H1 (cell line): ENCODE data around the gene PTCSC3. TPM values are rescaled to one million over a fixed set of nuclear protein-coding genes. Genes with fewer than 3 reads are reported as not detected.
"Not testable (repeated sequence)": the region's sequence is repeated elsewhere in the genome, so short reads cannot be mapped to it uniquely, and the experiment has no call there.

Experiments used
- CTCF ChIA-PET: fragments of 300-600 bp; sonication (Branson Sonifier 250); formaldehyde crosslinking; loops from one replicate; lab custom pipeline; 2021; ENCODE audit not compliant: partially characterized antibody; lab: Charles Lee
- POLR2A ChIA-PET: fragments of 300-600 bp; sonication (Branson Sonifier 250); formaldehyde crosslinking; loops from one replicate; lab custom pipeline; 2021; ENCODE audit warnings: inconsistent platforms; ENCODE audit not compliant: partially characterized antibody; lab: Charles Lee
- DNase-seq, 2 experiments: peaks; one replicate each; pipeline versions ENCODE4 v3.0.0 to v3.0.0-alpha.2; 2010 to 2022; ENCODE audit warnings: low spot score in 2 of 2, low read depth in 1 of 2, mixed read lengths in 1 of 2
- FAIRE-seq: peaks from 2 replicates; lab custom pipeline; 2011; peaks lifted over from hg19 to GRCh38; lab: Jason Lieb, UNC
- H2AFZ ChIP-seq: 2 replicates; pipeline ENCODE4 v1.8.1; 2012; ENCODE audit warnings: low read length, inconsistent platforms
- H2AK5ac ChIP-seq: 2 replicates; pipeline ENCODE4 v1.6.1; 2013; ENCODE audit warnings: low read depth, low read length
- H2BK120ac ChIP-seq: replicated peaks from 2 replicates; pipeline ENCODE3; 2013; ENCODE audit warnings: low read depth, low read length, inconsistent platforms
- H2BK12ac ChIP-seq: 2 replicates; pipeline ENCODE4 v1.6.1; 2013; ENCODE audit warnings: low read depth, low read length
- H2BK15ac ChIP-seq: 2 replicates; pipeline ENCODE4 v1.6.1; 2013; ENCODE audit warnings: low read length
- H2BK20ac ChIP-seq: 2 replicates; pipeline ENCODE4 v1.6.1; 2013; ENCODE audit warnings: low read length
- H2BK5ac ChIP-seq: 2 replicates; pipeline ENCODE4 v1.6.1; 2013; ENCODE audit warnings: low read depth, low read length
- H3K14ac ChIP-seq: 2 replicates; pipeline ENCODE4 v1.6.1; 2013; ENCODE audit warnings: inconsistent platforms; ENCODE audit not compliant: insufficient read length
- H3K18ac ChIP-seq: 2 replicates; pipeline ENCODE4 v1.6.1; 2013; ENCODE audit warnings: low read length; ENCODE audit errors: extremely low read depth
- H3K23ac ChIP-seq: 2 replicates; pipeline ENCODE4 v1.6.1; 2013; ENCODE audit warnings: inconsistent platforms; ENCODE audit not compliant: insufficient read length
- H3K23me2 ChIP-seq: 2 replicates; pipeline ENCODE4 v1.6.1; 2013; ENCODE audit warnings: low read depth, low read length
- H3K27ac ChIP-seq: 2 replicates; pipeline ENCODE4 v1.6.1; 2011; ENCODE audit warnings: low read depth, low read length, inconsistent platforms
- H3K27me3 ChIP-seq, 4 experiments: replicated peaks in 1 of 4; 1 replicate in 1 of 4; 2 replicates in 3 of 4; pipeline versions ENCODE4 v1.6.1 to v1.8.1; 2011 to 2013; ENCODE audit warnings: low read length in 3 of 4, mild to moderate bottlenecking in 3 of 4, inconsistent platforms in 2 of 4, mixed read lengths in 2 of 4, moderate library complexity in 1 of 4; ENCODE audit not compliant: control insufficient read depth in 3 of 4, insufficient read depth in 3 of 4; ENCODE audit errors: extremely low read depth in 1 of 4
- H3K36me3 ChIP-seq, 4 experiments: 2 replicates each; pipeline versions ENCODE4 v1.6.1 to v1.8.1; 2011 to 2013; ENCODE audit warnings: mild to moderate bottlenecking in 4 of 4, low read length in 3 of 4, moderate library complexity in 2 of 4, control low read depth in 1 of 4, inconsistent platforms in 1 of 4; ENCODE audit not compliant: insufficient read depth in 4 of 4, control insufficient read depth in 2 of 4
- H3K4ac ChIP-seq: replicated peaks from 2 replicates; pipeline ENCODE3; 2013; ENCODE audit warnings: low read length, low read depth, mixed read lengths, inconsistent platforms; ENCODE audit not compliant: insufficient read length
- H3K4me1 ChIP-seq, 4 experiments: replicated peaks in 1 of 4; 1 replicate in 1 of 4; 2 replicates in 3 of 4; pipeline versions ENCODE4 v1.6.1 to v1.8.1; 2011 to 2013; ENCODE audit warnings: low read length in 3 of 4, inconsistent platforms in 2 of 4, mixed read lengths in 1 of 4; ENCODE audit not compliant: insufficient read depth in 4 of 4, control insufficient read depth in 3 of 4
- H3K4me2 ChIP-seq, 2 experiments: 2 replicates each; pipeline versions ENCODE4 v1.6.1 to v1.8.1; 2011 to 2013; ENCODE audit warnings: low read depth in 2 of 2, low read length in 2 of 2, control low read depth in 1 of 2, inconsistent platforms in 1 of 2, mild to moderate bottlenecking in 1 of 2; ENCODE audit not compliant: insufficient read depth in 1 of 2
- H3K4me3 ChIP-seq, 4 experiments: fragments of 200-600, 300-600 bp in 1 of 4; sonication (generic), shearing (Covaris generic), sonication (Bioruptor Twin) in 1 of 4; 2 replicates each; pipeline versions ENCODE4 v1.5.1 to v1.8.1; 2011 to 2016; ENCODE audit warnings: low read length in 4 of 4, low read depth in 3 of 4, control low read depth in 2 of 4, inconsistent platforms in 2 of 4, mild to moderate bottlenecking in 2 of 4, mixed read lengths in 1 of 4, moderate library complexity in 1 of 4; ENCODE audit not compliant: insufficient read depth in 2 of 4; ENCODE audit errors: extremely low read depth in 1 of 4
- H3K56ac ChIP-seq: replicated peaks from 2 replicates; pipeline ENCODE3; 2013; ENCODE audit warnings: low read depth, mild to moderate bottlenecking, mixed read lengths, low read length, inconsistent platforms; ENCODE audit not compliant: insufficient read length
- H3K79me1 ChIP-seq: 2 replicates; pipeline ENCODE4 v1.6.1; 2013; ENCODE audit warnings: low read depth, low read length, control low read depth
- H3K79me2 ChIP-seq, 2 experiments: 2 replicates each; pipeline versions ENCODE4 v1.6.1 to v1.8.1; 2012 to 2013; ENCODE audit warnings: low read length in 2 of 2, mild to moderate bottlenecking in 2 of 2, inconsistent platforms in 1 of 2; ENCODE audit not compliant: insufficient read depth in 2 of 2, control insufficient read depth in 1 of 2
- H3K9ac ChIP-seq, 4 experiments: replicated peaks in 1 of 4; 1 replicate in 1 of 4; 2 replicates in 3 of 4; pipeline versions ENCODE4 v1.6.1 to v1.8.1; 2011 to 2013; ENCODE audit warnings: low read depth in 3 of 4, low read length in 3 of 4, control low read depth in 2 of 4, mild to moderate bottlenecking in 2 of 4, moderate library complexity in 2 of 4, inconsistent platforms in 1 of 4; ENCODE audit errors: extremely low read depth in 1 of 4
- H3K9me3 ChIP-seq, 2 experiments: 2 replicates each; pipeline versions ENCODE4 v1.6.1 to v1.8.1; 2012 to 2013; ENCODE audit warnings: mild to moderate bottlenecking in 2 of 2, moderate library complexity in 2 of 2, control low read depth in 1 of 2, inconsistent platforms in 1 of 2, low read depth in 1 of 2, low read length in 1 of 2, mixed read lengths in 1 of 2; ENCODE audit not compliant: insufficient read depth in 2 of 2
- H4K20me1 ChIP-seq, 2 experiments: replicated peaks in 1 of 2; 2 replicates each; pipeline versions ENCODE3 to v1.8.1; 2011 to 2013; ENCODE audit warnings: inconsistent platforms in 2 of 2, low read length in 2 of 2, mild to moderate bottlenecking in 1 of 2; ENCODE audit not compliant: insufficient read depth in 2 of 2, control insufficient read depth in 1 of 2
- H4K5ac ChIP-seq: 2 replicates; pipeline ENCODE4 v1.6.1; 2013; ENCODE audit warnings: low read length, low read depth, mixed read lengths, inconsistent platforms; ENCODE audit not compliant: insufficient read length
- H4K8ac ChIP-seq: 2 replicates; pipeline ENCODE4 v1.8.0; 2013; ENCODE audit warnings: mild to moderate bottlenecking, moderate library complexity, low read length, inconsistent platforms; ENCODE audit not compliant: insufficient read depth; ENCODE audit errors: extremely low read depth
- H4K91ac ChIP-seq: replicated peaks from 2 replicates; pipeline ENCODE3; 2013; ENCODE audit warnings: low read length, mixed read lengths, inconsistent platforms; ENCODE audit not compliant: insufficient read length
- WGBS, 2 experiments: shearing (Covaris generic) in 1 of 2; methylation state at CpG; one replicate each; pipeline versions ENCODE4 v1.1.6 to v1.1.7; 2013 to 2015; ENCODE audit warnings: low lambda C conversion rate in 2 of 2, mixed read lengths in 2 of 2, inconsistent platforms in 1 of 2, low coverage in 1 of 2, missing lambda C conversion rate in 1 of 2; ENCODE audit not compliant: insufficient replicate concordance in 2 of 2, insufficient coverage in 1 of 2, insufficient read length in 1 of 2; ENCODE audit errors: extremely low coverage in 1 of 2, missing lambda C conversion rate in 1 of 2; 5-methylcytosine and 5-hydroxymethylcytosine counted together
- polyA plus RNA-seq, 7 experiments: library from polyadenylated mRNA; depleted of rRNA in 3 of 7; stranded (reverse) in 5 of 7; unstranded in 2 of 7; fragments of >200 nt in 5 of 7; fragments of 200-250 nt in 2 of 7; gene quantifications; 1 replicate in 5 of 7; 2 replicates in 1 of 7; 4 replicates in 1 of 7; pipeline versions ENCODE4 v1.2.1 to v1.2.3, GENCODE V29; 2011 to 2013; ENCODE audit warnings: missing spikeins in 2 of 7, mixed read lengths in 2 of 7
- total RNA-seq: library from RNA; stranded (reverse); fragmentation: NEBNext Ultra II Directional; extraction: Animal tissue kit (Norgen Biotek cat#: 25700); gene quantifications from 2 replicates; pipeline ENCODE4 v1.2.1, GENCODE V29; 2021

PTCSC3 gene
- total and polyA plus RNA-seq, 2 of the 8 experiments (the other 6 are each of a cell fraction or from before 2014, with no cell fraction given): not detected

- H4K91ac ChIP-seq, H2BK5ac ChIP-seq, H3K4me1 ChIP-seq, H4K20me1 ChIP-seq, H3K4me2 ChIP-seq, POLR2A ChIA-PET, H3K14ac ChIP-seq, H3K79me2 ChIP-seq, H3K4ac ChIP-seq, H4K8ac ChIP-seq, H3K36me3 ChIP-seq, H2BK15ac ChIP-seq, H3K9ac ChIP-seq, H3K27ac ChIP-seq, H3K23me2 ChIP-seq, H3K4me3 ChIP-seq, H3K79me1 ChIP-seq, H3K56ac ChIP-seq, H3K18ac ChIP-seq, H2BK20ac ChIP-seq, H2BK120ac ChIP-seq, H3K27me3 ChIP-seq, DNase-seq, H2BK12ac ChIP-seq, H2AFZ ChIP-seq, FAIRE-seq, H3K23ac ChIP-seq, H2AK5ac ChIP-seq, H3K9me3 ChIP-seq, H4K5ac ChIP-seq: not testable (repeated sequence)
- CTCF ChIA-PET: interaction anchor here (0.9 to 4.5 kb wide), 8 partner anchors 13 to 420 kb away, joined by 3 to 39 read pairs (median 5); no protein-coding TSS in a partner anchor
- WGBS, 2 experiments: 77% methylated on average over 7 of the region's 7 CpGs; no CpG with 5 or more reads in 1 of the 2 experiments
These were observed 72.3 kb downstream of the PTCSC3 start for GRCh38 chr14:36104258-36104657.
